Endothelial cell of umbilical vein (primary cell): Measurements from ENCODE around the gene FAM3C. TPM values are rescaled to one million over a fixed set of nuclear protein-coding genes. Genes with fewer than 3 reads are reported as not detected.

ENCODE experiments used
- BruUV-seq: library from RNA; stranded (reverse); fragments of 400-500 nt; replicated peaks from 2 replicates; lab custom pipeline; 2021; lab: Mats Ljungman, UMichigan
- CTCF ChIA-PET: fragments of 300-600, 350-600 bp; sonication (Branson Sonifier 250); formaldehyde crosslinking; loops from one replicate; lab custom pipeline; 2021; ENCODE audit warnings: antibody characterized with exemption, inconsistent platforms; lab: Charles Lee
- POLR2A ChIA-PET: fragments of 300-600, 350-600 bp; sonication (Branson Sonifier 250); formaldehyde crosslinking; loops from one replicate; lab custom pipeline; 2021; ENCODE audit warnings: antibody characterized with exemption, inconsistent platforms; lab: Charles Lee
- DNase-seq: peaks from one replicate; pipeline ENCODE4 v3.0.0-alpha.2; 2011; ENCODE audit warnings: low read depth, low spot score
- FAIRE-seq: peaks from 2 replicates; lab custom pipeline; 2011; peaks lifted over from hg19 to GRCh38; lab: Jason Lieb, UNC
- H2AFZ ChIP-seq: 2 replicates; pipeline ENCODE4 v1.6.0; 2012; ENCODE audit warnings: low read depth, low read length, control low read depth, inconsistent platforms
- H3K27ac ChIP-seq: 2 replicates; pipeline ENCODE4 v1.5.1; 2011; ENCODE audit warnings: low read depth, mild to moderate bottlenecking, control low read depth, low read length, moderate library complexity; ENCODE audit not compliant: insufficient read depth
- H3K27me3 ChIP-seq, 2 experiments: 2 replicates each; pipeline versions ENCODE4 v1.6.0 to v1.6.1; 2011; ENCODE audit warnings: low read length in 2 of 2, mixed read lengths in 1 of 2; ENCODE audit not compliant: control insufficient read depth in 2 of 2, insufficient read depth in 2 of 2
- H3K36me3 ChIP-seq, 2 experiments: 2 replicates in 1 of 2; 3 replicates in 1 of 2; pipeline ENCODE4 v1.5.1; 2011; ENCODE audit warnings: low read length in 2 of 2, mild to moderate bottlenecking in 1 of 2, moderate library complexity in 1 of 2; ENCODE audit not compliant: control insufficient read depth in 2 of 2, insufficient read depth in 2 of 2; ENCODE audit errors: extremely low read depth in 1 of 2
- H3K4me1 ChIP-seq: 3 replicates; pipeline ENCODE4 v1.5.1; 2011; ENCODE audit warnings: mild to moderate bottlenecking, low read length; ENCODE audit not compliant: control insufficient read depth, insufficient read depth; ENCODE audit errors: extremely low read depth
- H3K4me2 ChIP-seq: 2 replicates; pipeline ENCODE4 v1.6.1; 2011; ENCODE audit warnings: low read length, control low read depth, mixed read lengths; ENCODE audit not compliant: insufficient read depth
- H3K4me3 ChIP-seq, 3 experiments: fragments of 200-600 bp in 1 of 3; sonication (generic), shearing (Covaris generic) in 1 of 3; replicated peaks in 1 of 3; 2 replicates each; pipeline ENCODE4 v1.5.1; 2011 to 2016; ENCODE audit warnings: control low read depth in 3 of 3, low read length in 3 of 3, mild to moderate bottlenecking in 2 of 3, inconsistent platforms in 1 of 3, low read depth in 1 of 3, moderate library complexity in 1 of 3; ENCODE audit not compliant: insufficient read depth in 1 of 3
- H3K79me2 ChIP-seq: 2 replicates; pipeline ENCODE4 v1.6.0; 2012; ENCODE audit warnings: low read length, inconsistent platforms; ENCODE audit not compliant: control insufficient read depth, insufficient read depth
- H3K9ac ChIP-seq: replicated peaks from 2 replicates; pipeline ENCODE3; 2011; ENCODE audit warnings: low read length, control low read depth; ENCODE audit not compliant: insufficient read depth; ENCODE audit errors: extremely low read depth
- H3K9me1 ChIP-seq: replicated peaks from 3 replicates; pipeline ENCODE4 v1.6.0; 2011; ENCODE audit warnings: mild to moderate bottlenecking, low read length; ENCODE audit not compliant: control insufficient read depth, insufficient read depth; ENCODE audit errors: extremely low read depth
- H3K9me3 ChIP-seq: replicated peaks from 2 replicates; pipeline ENCODE4 v1.5.1; 2012; ENCODE audit warnings: low read length, inconsistent platforms; ENCODE audit not compliant: control insufficient read depth, insufficient read depth
- H4K20me1 ChIP-seq: replicated peaks from 2 replicates; pipeline ENCODE3; 2011; ENCODE audit warnings: mild to moderate bottlenecking, low read length; ENCODE audit not compliant: control insufficient read depth, insufficient read depth; ENCODE audit errors: extremely low read depth
- CTCF ChIP-seq, 2 donors: IDR thresholded peaks; 1 replicate in 1 of 2; 2 replicates in 1 of 2; pipeline ENCODE4 v1.5.1; 2011; ENCODE audit warnings: low read length in 2 of 2, mild to moderate bottlenecking in 2 of 2, moderate library complexity in 2 of 2, control low read depth in 1 of 2, inconsistent platforms in 1 of 2, low read depth in 1 of 2; ENCODE audit not compliant: insufficient read depth in 1 of 2; ENCODE audit errors: extremely low read depth in 1 of 2
- EZH2 ChIP-seq: IDR thresholded peaks from 2 replicates; pipeline ENCODE4 v1.6.1; 2012; ENCODE audit warnings: borderline replicate concordance, low read depth, mild to moderate bottlenecking, moderate library complexity, low read length, inconsistent platforms; ENCODE audit not compliant: severe bottlenecking
- FOS ChIP-seq: IDR thresholded peaks from 2 replicates; pipeline ENCODE4 v1.6.1; 2011; ENCODE audit warnings: mild to moderate bottlenecking, low read length, moderate library complexity, borderline replicate concordance; ENCODE audit not compliant: insufficient read depth
- GATA2 ChIP-seq: IDR thresholded peaks from 2 replicates; pipeline ENCODE4 v1.7.0; 2011; ENCODE audit warnings: low read depth, mild to moderate bottlenecking, moderate library complexity, mixed read lengths, low read length; ENCODE audit not compliant: insufficient read length, insufficient read depth
- MAX ChIP-seq: IDR thresholded peaks from 2 replicates; pipeline ENCODE4 v1.6.1; 2011; ENCODE audit not compliant: insufficient read depth, insufficient read length
- MYC ChIP-seq: IDR thresholded peaks from one replicate; pipeline ENCODE4 v1.6.1; 2011; ENCODE audit warnings: mild to moderate bottlenecking, low read depth, low read length
- POLR2A ChIP-seq: IDR thresholded peaks from 2 replicates; pipeline ENCODE4 v1.6.1; 2012; ENCODE audit warnings: low read depth, mild to moderate bottlenecking, control low read depth, low read length
- POLR2AphosphoS5 ChIP-seq: IDR thresholded peaks from 2 replicates; pipeline ENCODE4 v1.6.1; 2012; ENCODE audit warnings: low read depth, mild to moderate bottlenecking, control low read depth, low read length, moderate library complexity; ENCODE audit not compliant: insufficient read depth
- dilution Hi-C: fragments of 300-500 bp; cut with MboI; formaldehyde crosslinking; loops from one replicate; pipeline ENCODE4 v1.15.0; 2019; ENCODE audit warnings: low sequenced_read_pairs; ENCODE audit not compliant: extremely low pct_ligation_motif_present
- intact Hi-C: fragments of 100-400 bp; cut with micrococcal nuclease; formaldehyde crosslinking; loops from one replicate; pipeline ENCODE4 v1.10.0; 2022
- polyA plus RNA-seq, 4 experiments: library from polyadenylated mRNA; depleted of rRNA in 3 of 4; stranded (reverse) in 3 of 4; unstranded in 1 of 4; fragments of >200 nt; gene quantifications; 2 replicates each; pipeline versions ENCODE4 v1.2.1 to v1.2.3, GENCODE V29; 2011 to 2012; ENCODE audit warnings: missing spikeins in 1 of 4
- total RNA-seq: library from RNA; stranded (reverse); gene quantifications from 2 replicates; pipeline ENCODE4 v1.2.3, GENCODE V29; 2021

The FAM3C gene
- total and polyA plus RNA-seq, 2 donors (not counting 3 experiments of a cell fraction or from before 2014, with no cell fraction given) = 20.2 to 50.0 TPM

GRCh38 chr7:121303422-121304101, 92.5 kb downstream of the FAM3C start:
- no peak overlapping the region for H2AFZ ChIP-seq
- H3K4me2 ChIP-seq = no peak overlapping the region
- H3K4me3 ChIP-seq = no peak overlapping the region
- H3K79me2 ChIP-seq = no peaks in the 10 kb centered on the region
- no peaks in the 10 kb centered on the region for H3K36me3 ChIP-seq
- DNase-seq = no peak
- ChIA-PET CTCF (no interaction called here), POLR2A (no interaction called here)
- no peaks in the 10 kb centered on the region for H3K9me3 ChIP-seq
- dilution Hi-C loops (no loop called here), intact Hi-C loops (no loop called here)
- H3K27ac ChIP-seq = no peak overlapping the region
- no peaks in the 10 kb centered on the region for H3K4me1 ChIP-seq
- peaks cover 3 to 6% of the 10 kb centered on the region in 2 experiments for H3K27me3 ChIP-seq
- no peaks in the 10 kb centered on the region for H4K20me1 ChIP-seq
- no peaks in the 10 kb centered on the region for H3K9me1 ChIP-seq
- TF ChIP-seq POLR2AphosphoS5 = no peak
- no peak for TF ChIP-seq POLR2A
- TF ChIP-seq FOS = no peak
- no peak for TF ChIP-seq MAX
- TF ChIP-seq MYC = no peak
- no peak for TF ChIP-seq GATA2
- no TSS peak for BruUV-seq
- FAIRE-seq = no peak
- no peak overlapping the region for H3K9ac ChIP-seq

GRCh38 chr7:121302214-121302745, 93.8 kb downstream of the FAM3C start:
- Histone ChIP-seq H3K36me3 (no peaks in the 10 kb centered on the region), H2AFZ (no peak overlapping the region), H3K9ac (no peak overlapping the region), H3K9me1 (no peaks in the 10 kb centered on the region), H3K27ac (no peak overlapping the region), H3K9me3 (no peaks in the 10 kb centered on the region), H3K79me2 (no peaks in the 10 kb centered on the region), H3K4me3 (no peak overlapping the region), H3K4me2 (no peak overlapping the region), H3K27me3 (peaks cover 2 to 3% of the 10 kb centered on the region in 2 experiments), H4K20me1 (no peaks in the 10 kb centered on the region), H3K4me1 (no peaks in the 10 kb centered on the region)
- dilution Hi-C loops (no loop called here), intact Hi-C loops (no loop called here)
- TF ChIP-seq FOS (no peak), POLR2AphosphoS5 (no peak), MAX (no peak), CTCF (IDR thresholded peaks at IDR 0.05; ENCODE audit: extremely low read depth in 1 of 2, insufficient read depth in 1 of 2, low read depth in 1 of 2, low read length in 2 of 2) (no peak), GATA2 (no peak), POLR2A (no peak), EZH2 (no peak)
- DNase-seq = no peak
- no TSS peak for BruUV-seq
- ChIA-PET POLR2A (no interaction called here), CTCF (no interaction called here)
- FAIRE-seq = no peak
